GM18868 (cell line): ENCODE data around the gene RBPMS2.

Source experiments
- ATAC-seq: cut with Tn5 transposase; IDR thresholded peaks from one replicate; pipeline ENCODE4 v1.9.1; 2021; ENCODE audit warnings: mild to moderate bottlenecking, moderate library complexity; ENCODE audit not compliant: unreplicated experiment

The RBPMS2 gene

GRCh38 chr15:64695561-64695992, 79.8 kb downstream of the RBPMS2 start:
- no peak for ATAC-seq

- ATAC-seq, result no peak
These were observed 80.6 kb downstream of the RBPMS2 start for GRCh38 chr15:64694816-64695215.

GRCh38 chr15:64693134-64693533, 82.3 kb downstream of the RBPMS2 start:
- ATAC-seq, result no peak

GRCh38 chr15:64691896-64692565, 83.4 kb downstream of the RBPMS2 start:
- ATAC-seq, result no peak

GRCh38 chr15:64690578-64691296, 84.7 kb downstream of the RBPMS2 start:
- no peak for ATAC-seq

- ATAC-seq, result no peak
These were observed 85.4 kb downstream of the RBPMS2 start for GRCh38 chr15:64690008-64690407.
